Astrocyte (in vitro differentiated cells and primary cell): ENCODE data around the gene PSMD1.

Source experiments
- CTCF ChIP-seq: IDR thresholded peaks from 2 replicates; pipeline ENCODE4 v1.5.1; 2011; ENCODE audit warnings: low read depth, mild to moderate bottlenecking, inconsistent platforms, low read length, moderate library complexity; ENCODE audit not compliant: insufficient read depth
- EZH2 ChIP-seq: IDR thresholded peaks from 2 replicates; pipeline ENCODE4 v1.6.1; 2012; ENCODE audit warnings: mild to moderate bottlenecking, low read length, inconsistent platforms; ENCODE audit not compliant: insufficient read depth

GRCh38 chr2:231200805-231201474 is 144.3 kb downstream of the PSMD1 start:
- TF ChIP-seq CTCF (no peak), EZH2 (no peak)
